HG03066 (cell line): ENCODE measurements around the gene MAPK13.
"Not testable (repeated sequence)": the region's sequence is repeated elsewhere in the genome, so short reads cannot be mapped to it uniquely, and the experiment has no call there.

ENCODE experiments used
- ATAC-seq: cut with Tn5 transposase; IDR thresholded peaks from one replicate; pipeline ENCODE4 v1.9.1; 2021; ENCODE audit warnings: low read depth; ENCODE audit not compliant: unreplicated experiment

Gene MAPK13

DNA sequence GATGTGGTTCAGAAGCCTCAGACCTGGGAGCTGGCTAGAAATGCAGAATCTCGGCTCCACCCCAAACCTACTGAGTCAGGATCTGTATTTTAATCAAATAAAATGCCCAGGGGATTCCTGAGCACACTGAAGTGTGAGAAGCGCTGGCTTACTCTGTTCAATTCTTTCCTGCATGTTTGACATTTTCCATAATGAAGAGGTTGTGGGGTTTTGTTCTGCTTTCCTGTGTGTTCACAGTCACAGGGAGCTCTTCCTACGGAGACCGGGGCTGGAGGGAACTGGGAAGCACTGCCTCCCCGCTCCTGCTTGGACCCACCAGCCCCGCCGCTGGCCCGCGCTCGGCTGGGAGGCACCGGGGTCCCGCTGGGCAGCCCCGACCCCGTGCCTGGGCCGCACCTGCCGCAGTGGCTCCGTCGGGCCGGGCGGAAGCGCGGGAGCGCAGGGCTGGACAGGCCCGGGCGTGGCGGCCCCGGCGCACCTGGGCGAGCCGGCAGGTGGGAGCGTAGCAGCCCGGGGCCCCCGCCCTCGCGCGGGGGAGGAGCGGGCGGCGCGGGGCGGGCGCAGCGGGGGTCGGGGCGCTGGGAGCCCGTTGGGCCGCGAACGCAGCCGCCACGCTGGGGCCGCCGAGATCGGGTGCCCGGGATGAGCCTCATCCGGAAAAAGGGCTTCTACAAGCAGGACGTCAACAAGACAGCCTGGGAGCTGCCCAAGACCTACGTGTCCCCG lies at the start of gene MAPK13:
MAPK13 (plus strand) TSS at position 573 of the 726 bp plus-strand sequence; CDS start at position 643, 70 bp downstream.
- no peak for ATAC-seq

DNA sequence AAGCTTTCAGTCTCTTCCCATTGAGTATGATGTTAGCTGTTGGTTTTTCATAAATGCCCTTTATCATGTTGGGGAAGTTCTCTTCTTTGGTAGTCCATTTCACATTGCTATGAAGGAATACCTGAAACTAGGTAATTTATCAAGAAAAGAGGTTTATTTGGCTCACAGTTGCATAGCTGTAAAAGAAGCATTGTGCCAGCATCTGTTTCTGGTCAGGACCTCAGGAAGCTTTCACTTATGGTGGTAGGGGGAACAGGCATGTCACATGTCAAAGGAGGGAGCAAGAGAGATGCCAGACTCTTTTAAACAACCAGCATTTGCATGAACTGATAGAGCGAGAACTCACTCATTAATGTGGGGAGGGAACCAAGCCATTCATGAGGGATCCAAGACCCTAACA lies 48.0 kb upstream of the MAPK13 start:
- no peak for ATAC-seq

DNA sequence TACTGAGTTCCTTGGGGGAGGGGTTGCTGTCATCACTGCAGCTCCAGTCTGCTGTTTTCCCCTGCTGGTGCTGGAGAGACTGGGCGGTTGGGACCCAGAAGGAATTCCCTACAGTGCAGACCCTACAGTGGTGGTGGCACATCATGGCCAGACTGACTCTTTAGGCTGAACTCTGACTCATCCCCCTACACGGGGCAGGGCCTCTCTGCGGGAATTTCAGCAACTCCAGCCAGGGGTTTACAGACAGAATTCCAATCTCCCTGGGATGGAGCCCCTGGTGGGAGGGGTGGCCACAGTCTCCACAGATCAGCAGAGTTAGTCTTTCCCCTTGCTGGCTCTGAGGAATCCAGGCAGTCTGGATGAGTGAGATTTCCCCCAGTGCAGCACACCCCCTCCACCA lies 46.9 kb upstream of the MAPK13 start:
- ATAC-seq = no peak

DNA sequence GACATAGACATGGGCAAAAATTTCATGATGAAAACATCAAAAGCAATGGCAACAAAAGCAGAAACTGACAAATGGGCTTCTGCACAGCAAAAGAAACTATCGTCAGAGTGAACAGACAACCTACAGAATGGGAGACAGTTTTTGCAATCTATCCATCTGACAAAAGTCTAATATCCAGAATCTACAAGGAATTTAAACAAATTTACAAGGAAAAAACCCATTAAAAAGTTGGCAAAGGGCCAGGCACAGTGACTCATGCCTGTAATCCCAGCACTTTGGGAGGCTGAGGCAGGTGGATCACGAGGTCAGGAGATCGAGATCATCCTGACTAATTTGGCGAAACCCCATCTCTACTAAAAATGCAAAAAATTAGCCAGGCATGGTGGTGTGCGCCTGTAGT lies 42.1 kb upstream of the MAPK13 start:
- ATAC-seq = not testable (repeated sequence)

- ATAC-seq = no peak
These were observed 41.3 kb upstream of the MAPK13 start for GRCh38 chr6:36089048-36089447.

GRCh38 chr6:36094238-36094637 lies 36.1 kb upstream of the MAPK13 start:
- ATAC-seq = no peak

DNA sequence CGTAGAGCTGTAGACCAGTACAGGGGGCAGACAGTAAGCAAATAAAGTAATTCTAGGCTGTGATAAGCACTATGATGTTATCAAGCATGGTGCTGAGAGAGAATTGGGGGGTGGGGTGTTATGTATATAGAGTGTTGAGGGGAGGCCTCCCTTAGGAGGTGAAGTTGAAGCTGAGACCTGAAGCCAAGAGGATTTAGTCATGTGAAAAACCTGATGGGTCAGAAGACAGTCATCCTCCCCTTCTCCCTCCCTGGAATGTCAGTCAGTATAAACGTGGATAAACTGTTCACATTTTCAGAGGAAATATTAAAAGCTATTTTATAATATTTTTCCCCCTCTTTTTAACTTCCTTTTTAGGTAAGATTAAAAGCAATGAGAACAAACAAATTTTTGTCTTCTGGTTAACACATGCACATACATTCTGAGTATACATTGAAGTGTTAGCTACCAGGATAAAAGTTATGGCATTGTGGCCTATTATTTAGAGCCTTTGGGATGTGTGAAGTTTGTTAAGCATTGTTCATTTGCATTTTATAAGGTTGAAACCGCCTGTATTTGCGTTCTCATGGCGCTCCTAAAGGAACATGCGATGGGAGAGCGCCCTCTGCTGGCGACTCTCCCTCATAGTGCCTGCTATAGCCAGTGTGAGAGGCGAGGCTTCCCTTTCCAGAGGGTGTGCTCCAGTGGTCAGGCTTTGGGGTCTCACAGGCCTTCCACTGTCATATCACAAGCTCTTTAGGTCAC lies 35.4 kb upstream of the MAPK13 start:
- ATAC-seq = peak; percentile 65

DNA sequence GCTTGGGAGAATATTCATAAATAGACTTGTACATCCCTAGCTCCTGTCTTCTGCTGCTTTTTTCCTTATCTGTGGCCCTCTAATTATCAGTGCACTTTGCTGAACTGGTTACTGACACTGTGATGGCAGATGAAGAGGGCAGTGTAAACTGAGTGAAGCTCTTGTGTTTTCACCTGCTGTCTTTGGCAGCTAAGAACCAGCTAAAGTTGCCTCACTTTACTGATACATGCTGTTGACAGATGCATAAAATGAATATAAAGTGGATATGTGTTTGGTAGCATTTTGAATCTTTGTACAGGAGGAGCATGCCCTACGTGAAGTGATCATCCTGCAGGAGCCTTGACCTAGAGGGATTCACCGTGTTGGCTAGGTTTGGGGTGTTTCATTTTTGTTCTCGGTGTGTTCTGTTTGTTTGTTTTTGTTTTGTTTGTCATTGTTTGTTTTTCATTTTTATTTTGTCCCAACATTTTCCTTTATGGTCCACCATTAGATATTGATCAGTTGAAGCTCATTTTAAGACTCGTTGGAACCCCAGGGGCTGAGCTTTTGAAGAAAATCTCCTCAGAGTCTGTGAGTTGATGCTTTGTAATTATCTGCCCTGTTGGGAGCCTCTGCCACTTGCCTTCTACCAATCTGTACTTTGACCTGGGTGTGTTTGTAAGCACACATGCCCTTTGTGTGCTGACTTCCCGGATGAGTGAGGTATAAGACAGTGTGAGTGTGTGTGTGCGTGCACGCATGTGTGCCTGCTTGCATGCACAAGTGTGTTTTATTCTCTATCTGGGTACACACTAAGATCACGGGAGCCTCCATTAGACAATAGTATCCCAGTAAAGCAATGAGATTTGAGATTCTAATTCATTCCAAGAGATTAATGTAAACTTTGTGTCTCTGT lies 34.6 kb upstream of the MAPK13 start:
- ATAC-seq = no peak

DNA sequence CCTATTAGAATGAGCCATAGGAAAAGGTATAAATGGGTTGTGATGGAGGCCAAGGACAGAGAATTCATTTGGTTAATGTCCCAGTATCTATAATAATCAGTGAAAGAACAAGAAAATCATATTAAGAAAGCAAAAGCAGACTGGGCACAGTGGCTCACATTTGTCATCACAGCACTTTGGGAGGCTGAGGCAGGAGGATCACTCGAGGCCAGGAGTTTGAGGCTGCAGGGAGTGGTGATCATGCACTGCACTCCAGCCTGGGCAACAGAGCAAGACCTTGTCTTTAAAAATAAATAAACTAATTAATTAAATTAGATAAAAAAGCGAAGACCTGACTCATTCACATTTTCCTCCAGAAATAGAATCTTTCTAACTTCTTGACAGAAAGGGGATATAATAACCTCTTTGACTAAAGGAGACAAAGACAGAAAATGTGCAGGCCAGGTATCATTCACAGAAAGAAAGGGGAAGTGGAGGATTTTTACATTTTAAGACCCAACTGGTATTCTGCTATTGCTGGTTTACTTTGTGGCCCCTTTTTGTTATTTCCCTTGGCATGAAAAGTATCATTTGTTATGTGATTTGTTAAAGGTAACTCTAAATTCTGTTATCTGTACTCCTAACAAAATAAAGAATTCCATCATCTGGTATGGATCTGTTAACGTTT lies 31.9 kb upstream of the MAPK13 start:
- no peak for ATAC-seq

DNA sequence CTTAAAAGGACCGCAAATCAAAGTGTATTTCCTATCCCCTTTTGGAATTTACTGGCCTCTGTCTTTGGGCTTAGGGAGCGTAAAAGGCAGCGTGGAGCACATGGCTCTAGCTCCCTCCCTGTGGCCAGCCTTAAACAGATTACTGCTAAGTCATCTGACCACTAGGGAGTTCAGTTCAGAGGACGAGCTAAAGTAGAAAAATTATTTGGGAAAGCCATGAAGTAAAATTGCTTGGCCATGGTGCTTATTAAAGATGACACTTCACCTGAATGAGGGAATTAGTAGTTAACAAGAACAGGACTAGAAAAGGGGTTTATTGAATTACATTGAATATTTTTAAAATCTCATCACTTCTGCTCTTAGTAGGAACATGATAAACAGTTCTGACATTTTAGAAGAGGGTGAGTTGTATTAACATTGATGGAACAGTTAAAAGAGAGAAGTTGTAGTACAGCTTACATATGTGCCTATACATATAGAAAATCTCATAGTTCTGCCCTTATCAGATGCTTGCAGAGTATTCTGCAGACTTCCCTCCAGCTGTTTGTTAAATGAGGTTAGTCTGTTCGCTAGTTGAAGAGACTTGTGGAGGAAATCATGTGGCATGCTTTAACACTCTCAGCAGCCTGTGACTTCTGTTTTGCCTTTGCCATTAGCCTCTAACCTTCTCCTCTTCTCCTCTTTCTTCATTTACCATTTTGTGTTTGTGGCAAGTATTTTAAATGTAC lies 31.2 kb upstream of the MAPK13 start:
- no peak for ATAC-seq

DNA sequence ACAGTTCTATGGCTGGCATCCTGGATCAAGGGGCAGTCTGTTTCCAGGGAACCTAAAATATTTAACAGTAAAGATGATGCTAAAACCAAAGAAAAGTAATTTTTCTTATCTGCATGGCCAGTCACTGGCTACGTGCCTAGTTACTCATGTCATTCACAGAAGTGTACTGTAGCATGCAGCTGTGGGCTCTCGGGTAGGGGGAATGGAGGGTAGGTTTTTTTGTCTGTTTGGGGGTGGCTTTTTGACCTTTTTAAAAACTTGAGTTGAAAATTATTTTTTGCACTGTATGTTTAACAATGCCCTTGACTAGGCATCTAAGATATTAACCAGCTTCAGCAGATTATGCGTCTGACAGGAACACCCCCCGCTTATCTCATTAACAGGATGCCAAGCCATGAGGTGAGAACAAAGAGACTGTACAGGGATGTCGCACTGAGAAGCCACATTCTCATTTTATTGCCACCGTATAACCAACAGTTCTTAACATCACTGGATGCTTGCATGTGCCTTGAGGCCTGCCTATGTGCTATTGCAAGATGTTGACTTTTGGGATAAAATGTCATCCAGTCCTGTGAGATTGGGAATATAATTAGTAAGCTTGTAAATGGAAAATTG lies 30.3 kb upstream of the MAPK13 start:
- ATAC-seq = no peak

GRCh38 chr6:36101691-36102090 lies 28.6 kb upstream of the MAPK13 start:
- no peak for ATAC-seq

DNA sequence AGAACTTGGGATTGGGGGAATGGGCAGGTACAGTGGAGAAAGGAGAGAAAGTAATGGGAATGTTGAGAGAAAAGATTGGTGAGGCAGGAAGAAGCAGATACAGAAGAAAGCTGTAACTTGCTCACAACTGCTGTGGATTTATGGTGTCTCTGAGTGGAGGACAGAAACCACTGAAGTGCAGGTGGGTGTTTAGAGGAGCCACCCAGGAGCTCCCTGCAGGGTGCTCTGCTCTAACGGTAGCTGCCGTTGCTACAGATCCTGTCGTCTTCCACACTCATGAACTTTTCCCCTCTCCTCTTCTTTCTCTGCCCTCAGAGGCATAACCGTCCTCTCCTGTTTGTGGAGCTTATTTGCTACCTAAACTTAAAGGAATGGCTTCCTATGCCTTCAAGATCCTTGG lies 27.5 kb upstream of the MAPK13 start:
- ATAC-seq = no peak

GRCh38 chr6:36104836-36105235 lies 25.5 kb upstream of the MAPK13 start:
- no peak for ATAC-seq

GRCh38 chr6:36109092-36109491 lies 21.2 kb upstream of the MAPK13 start:
- no peak for ATAC-seq

GRCh38 chr6:36110050-36110449 lies 20.3 kb upstream of the MAPK13 start:
- ATAC-seq = no peak

DNA sequence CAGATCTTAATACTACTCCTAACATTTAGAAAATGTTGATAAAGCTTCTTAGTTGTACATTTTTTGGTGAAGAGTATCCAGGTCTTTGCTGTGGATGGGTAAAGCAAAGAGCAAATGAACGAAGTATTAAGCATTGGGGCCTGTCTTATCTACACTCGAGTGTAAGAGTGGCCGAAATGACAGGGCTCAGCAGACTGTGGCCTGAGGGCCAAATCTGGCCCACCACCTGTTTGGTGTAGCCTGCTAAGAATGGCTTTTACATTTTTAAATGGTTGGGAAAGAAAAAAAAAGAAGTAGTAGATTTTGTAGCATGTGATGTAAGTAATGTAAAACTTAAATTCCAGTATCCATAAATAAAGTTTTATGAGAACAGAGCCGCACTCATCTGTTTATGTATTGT lies 19.4 kb upstream of the MAPK13 start:
- ATAC-seq = no peak

- ATAC-seq = no peak
These were observed 18.8 kb upstream of the MAPK13 start for GRCh38 chr6:36111526-36111925.

DNA sequence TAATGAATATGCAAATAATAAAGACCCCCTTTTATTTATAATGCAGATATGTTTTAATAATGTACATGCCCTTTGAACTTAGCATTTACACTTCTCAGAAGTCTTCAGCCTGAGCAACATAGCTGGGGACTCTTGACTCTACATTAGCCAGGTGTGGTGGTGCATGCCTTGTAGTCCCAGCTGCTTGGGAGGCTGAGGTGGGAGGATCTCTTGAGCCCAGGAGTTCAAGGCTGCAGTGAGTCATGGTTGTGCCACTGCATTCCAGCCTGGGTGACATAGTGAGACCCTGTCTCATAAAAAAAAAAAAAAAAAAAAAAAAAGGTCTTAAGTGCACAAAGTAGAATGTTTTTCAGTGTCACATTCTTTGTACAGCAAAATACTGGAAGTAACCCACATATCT lies 17.3 kb upstream of the MAPK13 start:
- no peak for ATAC-seq

- ATAC-seq = no peak
These were observed 16.6 kb upstream of the MAPK13 start for GRCh38 chr6:36113703-36114102.
